LNCAP (cell line): ENCODE measurements around the gene FRMD3.

Source experiments
- TF ChIP-seq, protein P1 (sequence below): fragments of 450-650 bp; IDR thresholded peaks from 2 replicates; pipeline ENCODE4 v1.5.1; 2017; ENCODE audit warnings: mild to moderate bottlenecking

The FRMD3 gene

DNA sequence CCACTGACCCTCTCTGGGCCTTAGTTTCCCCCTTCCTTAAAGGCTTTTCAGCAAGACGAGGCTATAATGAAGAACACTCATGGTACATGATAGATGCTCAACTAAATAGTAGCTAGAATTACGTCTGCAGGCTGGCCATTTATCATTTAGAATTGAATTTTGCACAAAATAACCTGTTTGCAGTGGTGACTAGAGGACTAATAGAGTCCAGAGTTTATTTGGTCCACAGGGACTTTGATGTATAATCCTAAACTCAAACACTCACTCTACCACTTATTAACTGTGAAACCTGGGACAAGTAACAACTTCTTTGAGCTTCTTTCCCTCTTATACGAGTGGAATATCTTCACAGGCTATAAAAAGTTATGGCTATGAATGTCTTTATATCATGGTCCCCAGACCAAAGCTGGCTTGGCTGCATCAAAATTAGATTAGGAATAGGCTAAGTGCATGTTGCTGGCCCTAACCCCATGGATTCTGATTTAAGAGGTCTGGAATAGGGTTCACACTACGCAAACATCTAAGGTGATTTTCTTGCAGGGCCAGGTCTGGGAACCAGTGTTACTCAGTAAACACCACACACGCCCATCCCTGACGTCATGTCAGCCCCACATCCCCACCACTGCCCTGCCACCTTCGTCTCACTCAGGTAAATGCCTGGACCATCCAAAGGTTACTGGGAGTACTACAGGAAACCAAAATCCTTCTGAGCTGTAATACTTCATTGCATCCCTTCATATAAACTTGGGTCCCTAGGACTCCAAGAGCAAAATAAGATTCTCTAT, 150.6 kb downstream of the FRMD3 start:
- TF ChIP-seq, protein P1, sequence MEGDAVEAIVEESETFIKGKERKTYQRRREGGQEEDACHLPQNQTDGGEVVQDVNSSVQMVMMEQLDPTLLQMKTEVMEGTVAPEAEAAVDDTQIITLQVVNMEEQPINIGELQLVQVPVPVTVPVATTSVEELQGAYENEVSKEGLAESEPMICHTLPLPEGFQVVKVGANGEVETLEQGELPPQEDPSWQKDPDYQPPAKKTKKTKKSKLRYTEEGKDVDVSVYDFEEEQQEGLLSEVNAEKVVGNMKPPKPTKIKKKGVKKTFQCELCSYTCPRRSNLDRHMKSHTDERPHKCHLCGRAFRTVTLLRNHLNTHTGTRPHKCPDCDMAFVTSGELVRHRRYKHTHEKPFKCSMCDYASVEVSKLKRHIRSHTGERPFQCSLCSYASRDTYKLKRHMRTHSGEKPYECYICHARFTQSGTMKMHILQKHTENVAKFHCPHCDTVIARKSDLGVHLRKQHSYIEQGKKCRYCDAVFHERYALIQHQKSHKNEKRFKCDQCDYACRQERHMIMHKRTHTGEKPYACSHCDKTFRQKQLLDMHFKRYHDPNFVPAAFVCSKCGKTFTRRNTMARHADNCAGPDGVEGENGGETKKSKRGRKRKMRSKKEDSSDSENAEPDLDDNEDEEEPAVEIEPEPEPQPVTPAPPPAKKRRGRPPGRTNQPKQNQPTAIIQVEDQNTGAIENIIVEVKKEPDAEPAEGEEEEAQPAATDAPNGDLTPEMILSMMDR: no peak

DNA sequence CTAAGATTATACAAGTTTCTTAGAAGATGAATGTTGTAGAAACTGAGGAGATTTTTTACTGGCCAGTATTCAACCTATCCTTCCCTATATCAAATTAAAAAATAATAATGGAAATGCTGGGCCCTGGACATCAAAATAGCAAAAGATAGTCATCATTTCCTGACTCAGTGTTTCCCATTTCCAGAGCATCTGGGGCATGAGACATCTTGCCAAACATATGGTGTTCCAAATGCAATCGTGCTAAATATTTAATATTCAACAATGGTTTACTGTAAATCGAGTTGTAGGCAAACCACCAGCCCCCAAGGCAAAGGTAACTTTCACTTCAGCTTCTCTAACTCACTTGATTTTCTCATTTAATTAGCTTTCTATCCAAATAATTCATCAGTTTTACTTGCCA, 152.9 kb downstream of the FRMD3 start:
- TF ChIP-seq, protein P1: no peak

- TF ChIP-seq, protein P1: no peak
Measured at GRCh38 chr9:83384214-83384613, 154.0 kb downstream of the FRMD3 start.

- TF ChIP-seq, protein P1: no peak
Measured at GRCh38 chr9:83383034-83383433, 155.2 kb downstream of the FRMD3 start.

DNA sequence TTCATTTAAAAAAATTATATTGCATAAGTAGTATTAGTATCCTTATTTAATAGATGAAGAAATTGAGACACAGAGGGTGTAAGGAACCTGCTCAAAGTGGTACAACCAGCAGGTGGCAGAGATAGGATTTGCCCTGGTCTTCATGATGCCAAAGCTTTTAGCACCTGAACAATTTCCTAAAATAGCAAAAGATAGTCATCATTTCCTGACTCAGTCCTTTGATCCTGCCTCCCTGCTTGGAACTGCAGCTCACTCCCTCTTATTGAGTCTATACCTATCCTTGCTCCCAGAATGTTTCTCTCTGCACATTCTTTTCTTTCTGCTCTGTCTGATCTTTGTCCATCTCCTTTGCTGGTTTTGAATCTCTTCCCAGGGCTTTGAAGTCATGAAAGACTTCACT, 155.8 kb downstream of the FRMD3 start:
- TF ChIP-seq, protein P1: no peak

- TF ChIP-seq, protein P1: no peak
Measured at GRCh38 chr9:83379045-83379444, 159.2 kb downstream of the FRMD3 start.

- TF ChIP-seq, protein P1: no peak
Measured at GRCh38 chr9:83372957-83373356, 165.2 kb downstream of the FRMD3 start.
